ENCODE data around the gene P2RY14.

P2RY14 gene

GRCh38 chr3:151214459-151214858 is 63.9 kb downstream of the P2RY14 start:
- no peak for DNase-seq (ENCODE audit: low spot score)

GRCh38 chr3:151213881-151214280 is 64.5 kb downstream of the P2RY14 start:
- no peak for DNase-seq (ENCODE audit: low spot score)

DNA sequence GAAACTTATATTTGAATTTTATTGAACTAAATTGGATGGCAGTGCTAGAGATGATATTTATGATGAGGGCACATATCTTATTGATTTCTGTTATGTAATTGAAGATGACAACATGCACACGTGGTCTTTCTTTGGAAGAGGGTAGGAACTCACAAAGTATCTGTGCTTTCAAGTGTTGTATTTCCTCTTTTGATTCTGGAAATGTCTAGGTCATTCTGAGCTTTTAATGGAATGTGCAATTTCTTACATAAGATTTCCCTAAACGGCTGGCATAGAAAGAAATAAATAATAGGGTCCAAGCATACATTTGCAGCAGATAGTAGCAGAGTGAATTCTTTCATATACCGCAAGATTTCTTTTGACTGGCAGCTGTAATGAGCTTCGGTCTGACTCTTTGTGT is 65.2 kb downstream of the P2RY14 start:
- DNase-seq (ENCODE audit: low spot score) = no peak

DNA sequence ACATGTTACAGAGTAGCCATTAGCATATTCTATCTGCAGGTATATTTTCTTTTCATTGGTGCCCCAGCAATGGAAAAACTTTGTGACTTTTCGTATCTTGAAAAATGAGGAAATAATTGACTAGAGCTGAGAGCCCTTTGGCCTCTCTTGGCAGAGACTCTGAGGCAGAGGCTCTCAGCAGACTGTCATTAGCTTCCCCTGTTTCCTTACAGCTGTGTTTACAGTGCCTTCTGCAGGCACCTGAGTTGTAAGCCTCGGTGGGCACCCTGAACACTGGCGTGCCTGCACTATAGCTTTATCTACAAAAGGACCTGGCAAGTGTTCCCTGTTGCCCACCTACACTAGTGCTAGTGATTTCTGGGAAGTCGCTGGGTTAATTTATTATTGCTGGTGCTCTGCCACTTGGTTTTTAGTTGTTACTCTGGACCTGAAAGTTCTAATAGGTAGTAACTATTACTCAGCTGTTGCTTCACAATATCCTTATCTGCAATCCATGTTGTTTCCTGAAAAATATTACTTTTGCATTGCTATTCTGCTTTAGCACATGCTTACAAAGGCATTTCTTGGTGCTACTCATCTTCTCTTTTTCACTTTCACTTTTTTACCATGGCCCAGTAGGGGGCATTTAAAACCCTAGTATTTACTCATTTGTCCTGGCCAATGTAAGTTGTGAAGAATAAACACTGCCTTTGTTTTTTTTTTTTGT is 67.5 kb downstream of the P2RY14 start:
- DNase-seq (ENCODE audit: low spot score) = no peak

DNA sequence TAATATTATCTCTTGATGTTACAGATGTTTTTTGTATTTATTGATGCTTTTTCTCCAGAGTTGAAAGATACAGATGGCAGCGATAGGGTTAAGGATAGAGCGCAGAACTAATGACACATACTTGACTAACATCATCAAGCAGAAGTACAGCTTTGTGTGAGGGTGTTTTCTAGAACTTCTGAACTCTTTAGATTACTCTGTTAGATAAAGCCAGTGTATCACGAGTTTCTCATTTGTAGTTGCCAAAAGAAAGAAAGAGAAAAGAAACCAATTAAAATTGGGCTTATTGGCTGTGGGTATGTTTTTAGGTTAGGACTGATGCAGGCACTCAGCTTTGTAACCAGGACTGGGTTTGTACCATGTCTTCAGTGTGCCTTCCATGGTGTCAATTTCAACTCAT is 68.7 kb downstream of the P2RY14 start:
- no peak for DNase-seq (ENCODE audit: low spot score)

GRCh38 chr3:151206201-151206600 is 72.1 kb downstream of the P2RY14 start:
- DNase-seq (ENCODE audit: low spot score) = no peak

GRCh38 chr3:151205482-151205881 is 72.9 kb downstream of the P2RY14 start:
- no peak for DNase-seq (ENCODE audit: low spot score)

DNA sequence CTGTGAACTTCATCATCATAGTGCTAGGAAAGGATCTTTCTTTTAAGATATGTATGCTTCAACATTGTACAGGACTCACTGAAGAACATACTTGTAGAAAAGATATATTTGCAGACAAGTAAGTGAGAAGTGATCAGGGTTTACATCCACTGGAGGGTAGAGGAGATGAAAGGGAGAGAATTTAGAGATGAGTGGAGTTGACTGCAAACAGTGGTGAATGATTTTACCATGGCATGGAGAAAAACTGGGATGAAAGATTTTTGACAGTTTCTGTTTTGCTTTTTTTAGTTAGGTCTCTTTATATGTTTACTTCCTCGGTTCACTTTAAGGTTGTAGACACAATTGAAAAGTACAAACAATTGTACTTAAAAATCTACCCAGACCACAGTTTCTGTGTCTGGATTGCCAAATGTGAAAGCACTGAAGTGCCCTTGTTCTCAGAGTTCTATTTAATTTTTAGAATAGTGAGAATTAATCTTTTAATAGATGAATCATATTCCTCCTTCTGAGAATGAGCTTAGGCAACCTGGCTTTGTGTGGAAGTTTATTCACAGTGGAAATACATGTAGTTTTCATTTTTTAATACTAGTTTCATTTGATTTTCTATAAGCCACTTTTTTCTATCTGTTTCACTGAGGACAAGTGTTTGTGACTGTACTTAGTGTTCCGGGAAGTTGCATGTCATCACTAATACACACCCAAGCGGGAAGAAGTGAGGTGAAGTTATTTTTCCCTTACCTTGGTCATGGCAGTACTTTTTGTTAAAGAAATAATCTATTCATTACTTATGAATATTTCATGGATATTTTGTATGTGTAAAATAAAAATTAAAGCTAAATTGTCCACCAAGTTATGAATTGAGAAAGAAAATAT is 73.6 kb downstream of the P2RY14 start:
- no peak for DNase-seq (ENCODE audit: low spot score)

GRCh38 chr3:151203051-151203420 is 75.3 kb downstream of the P2RY14 start, which contains the start of gene GPR171:
TSS of gene GPR171 (minus strand) at chr3:151203216. CDS start at chr3:151199386, 3,830 bp downstream.
- no peak for DNase-seq (ENCODE audit: low spot score)

- no peak for DNase-seq (ENCODE audit: low spot score)
Measured at GRCh38 chr3:151201051-151201730, 77.2 kb downstream of the P2RY14 start.

DNA sequence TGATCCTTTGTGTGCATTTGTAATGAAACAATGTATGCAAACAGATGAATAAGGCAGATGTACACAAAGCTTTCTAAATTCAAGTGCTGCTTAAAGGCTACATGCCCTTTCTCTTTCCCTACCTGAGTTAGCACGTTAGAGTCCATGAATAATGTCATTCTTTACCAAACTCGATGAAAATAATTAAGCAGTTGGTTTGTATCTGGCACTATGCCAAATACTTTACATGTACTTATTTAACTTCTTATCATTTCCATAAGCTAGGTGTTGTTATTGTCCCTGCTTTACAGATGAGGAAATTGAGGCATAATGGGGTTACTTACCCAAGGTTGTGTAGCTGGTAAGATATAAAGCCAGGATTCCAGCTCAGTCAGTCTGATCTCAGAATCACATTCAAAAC is 77.8 kb downstream of the P2RY14 start:
- DNase-seq (ENCODE audit: low spot score) = no peak

DNA sequence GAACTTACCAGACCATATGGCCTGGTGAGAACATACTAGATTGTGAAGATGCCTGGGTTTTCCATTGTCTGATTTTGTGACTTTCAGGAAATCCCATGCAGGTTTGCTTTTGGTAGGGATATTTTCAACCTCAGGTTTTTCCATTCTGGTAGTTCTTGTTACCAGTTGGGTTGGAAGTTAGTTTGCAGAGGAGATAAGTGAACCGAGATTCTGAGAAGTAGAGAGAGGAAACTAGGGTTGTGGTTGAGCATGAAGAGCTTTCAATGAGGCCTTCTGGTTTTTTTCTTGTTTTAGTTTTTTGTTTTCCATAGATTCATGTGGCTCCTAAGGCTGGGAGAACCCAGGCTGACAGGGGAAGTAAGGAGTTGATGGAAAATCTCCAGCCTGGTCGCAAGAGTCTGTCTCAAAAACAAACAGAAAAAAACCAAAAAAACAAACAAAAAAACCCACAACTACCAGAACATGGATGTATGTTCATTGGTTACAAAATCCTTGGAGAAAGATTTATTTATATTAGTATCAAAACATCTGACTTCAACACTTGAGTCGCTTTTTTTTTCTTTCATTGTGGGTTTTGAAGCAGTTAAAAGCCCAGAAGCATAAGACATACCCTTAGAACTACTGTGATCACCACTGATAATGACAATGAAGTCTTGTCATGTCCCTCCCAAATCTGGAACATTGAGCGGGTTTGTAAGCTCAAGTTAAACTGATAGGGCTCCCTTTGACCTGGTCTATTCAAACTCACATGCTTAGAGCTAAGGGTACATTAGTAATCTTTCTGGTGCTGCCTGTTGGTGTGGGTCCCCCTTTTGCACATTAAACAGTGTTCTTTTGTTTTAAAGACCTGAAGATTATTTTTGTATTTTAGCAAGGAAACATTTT is 78.5 kb downstream of the P2RY14 start:
- no peak for DNase-seq (ENCODE audit: low spot score)

GRCh38 chr3:151198849-151199248 is 79.5 kb downstream of the P2RY14 start:
- no peak for DNase-seq (ENCODE audit: low spot score)

DNA sequence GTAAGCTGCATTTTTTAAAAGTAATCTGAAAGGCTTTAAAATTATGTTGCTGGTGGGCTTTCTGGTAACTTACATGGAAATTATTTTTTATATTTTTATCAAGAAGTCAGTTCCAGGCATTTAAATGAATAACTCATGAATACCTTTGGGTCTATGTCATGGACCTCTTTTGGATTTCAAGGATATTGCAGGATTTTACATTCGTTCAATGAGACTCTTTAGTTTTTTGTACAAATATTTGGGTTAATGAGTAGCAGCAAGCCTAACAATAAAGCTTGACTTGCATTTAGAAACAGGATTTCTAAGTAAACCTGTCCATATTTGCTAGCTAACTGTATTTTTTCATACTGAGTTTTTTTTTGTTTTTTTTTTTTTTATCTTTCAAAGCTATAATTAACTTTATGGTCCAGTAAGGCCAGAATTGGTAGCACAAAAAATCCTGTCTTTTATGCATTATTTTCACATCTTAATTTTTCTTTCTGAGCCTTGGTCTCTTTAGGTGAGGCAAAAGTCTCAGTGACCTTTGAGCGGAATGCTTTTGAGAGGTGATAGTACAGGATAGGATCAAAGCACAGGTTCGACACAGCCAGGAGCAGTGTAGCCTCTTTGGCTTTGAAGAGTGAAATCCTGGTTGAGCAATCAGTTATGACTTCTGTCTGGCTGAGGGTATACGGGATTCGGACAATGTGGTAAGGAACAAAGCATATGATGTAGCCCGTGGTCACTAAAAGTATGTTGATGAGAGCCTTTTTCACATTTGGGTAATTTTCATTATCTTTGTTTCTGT is 80.2 kb downstream of the P2RY14 start:
- peak; percentile 37 for DNase-seq (ENCODE audit: low spot score)

DNA sequence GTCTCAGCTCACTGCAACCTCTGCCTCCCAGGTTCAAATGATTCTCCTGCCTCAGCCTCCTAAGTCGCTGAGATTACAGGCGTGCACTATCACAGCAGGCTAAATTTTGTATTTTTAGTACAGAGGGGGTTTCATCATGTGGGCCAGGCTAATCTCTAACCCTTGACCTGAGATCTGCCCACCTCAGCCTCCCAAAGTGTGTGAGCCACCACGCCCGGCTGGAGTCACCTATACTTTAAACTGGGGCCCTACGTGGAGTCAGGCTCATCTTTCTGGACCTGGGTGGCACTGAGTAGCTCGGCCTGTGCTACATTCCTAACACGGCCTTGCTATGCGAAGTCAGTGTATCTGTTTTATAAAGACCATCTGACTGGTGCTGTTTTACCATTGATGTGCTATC is 81.1 kb downstream of the P2RY14 start:
- no peak for DNase-seq (ENCODE audit: low spot score)

- no peak for DNase-seq (ENCODE audit: low spot score)
Measured at GRCh38 chr3:151196434-151196833, 81.9 kb downstream of the P2RY14 start.

DNA sequence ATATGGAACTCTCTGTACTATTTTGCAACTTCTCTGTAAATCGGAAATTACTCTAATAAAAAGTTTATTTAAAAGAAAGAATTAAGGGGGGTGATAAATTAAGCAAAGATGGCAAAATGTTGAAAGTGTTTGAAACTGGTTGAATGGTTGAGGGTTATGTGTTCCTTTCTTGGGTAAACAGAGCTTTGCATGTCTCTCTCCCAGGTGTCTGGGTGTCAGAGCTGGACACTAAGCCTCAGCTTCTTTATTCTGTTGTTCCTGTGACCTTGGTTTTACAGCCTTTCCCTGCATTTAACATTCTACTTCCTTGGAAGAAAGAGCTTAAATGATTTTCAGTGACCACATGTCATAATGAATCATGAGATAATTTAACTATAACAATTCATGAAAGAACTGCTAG is 82.5 kb downstream of the P2RY14 start:
- DNase-seq (ENCODE audit: low spot score) = no peak

DNA sequence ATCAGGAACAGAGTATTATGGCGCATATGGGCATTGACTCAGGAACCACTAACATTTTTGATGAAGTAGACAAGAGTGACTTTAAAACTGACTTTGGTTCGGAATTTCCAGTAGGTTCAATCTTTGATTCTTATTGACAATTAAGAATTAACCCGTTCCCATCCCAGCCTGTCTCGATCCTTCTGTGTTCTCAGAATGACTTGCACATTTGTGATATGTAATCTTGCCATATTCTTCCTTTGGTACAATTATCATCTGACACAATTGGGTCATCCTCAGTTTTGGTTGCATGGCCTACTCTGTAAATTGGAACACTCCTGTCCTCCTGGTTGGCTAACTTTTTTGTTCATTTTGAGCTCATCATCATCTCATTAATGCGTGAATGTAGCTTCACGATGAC is 85.8 kb downstream of the P2RY14 start:
- no peak for DNase-seq (ENCODE audit: low spot score)

DNA sequence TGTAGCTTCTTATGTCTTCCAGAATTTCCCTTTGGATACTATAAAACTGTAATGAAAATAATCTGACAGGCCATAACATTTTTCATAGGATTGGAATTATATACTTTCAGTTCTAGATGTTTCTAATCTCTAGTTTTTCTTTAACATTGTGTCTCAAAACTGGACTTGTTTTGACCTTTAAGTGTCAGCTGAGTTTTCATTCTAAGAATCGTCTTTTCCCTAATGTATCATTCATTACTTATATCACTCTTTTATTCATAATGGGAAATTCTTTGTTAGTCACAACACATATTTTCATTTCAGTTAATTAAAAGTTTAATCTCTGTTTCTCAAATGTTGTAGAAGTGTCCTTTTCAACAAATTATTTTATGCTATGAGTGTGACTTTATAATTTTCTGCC is 87.2 kb downstream of the P2RY14 start:
- no peak for DNase-seq (ENCODE audit: low spot score)

GRCh38 chr3:151183265-151183671 is 95.1 kb downstream of the P2RY14 start:
- no peak for DNase-seq (ENCODE audit: low spot score)

Measured in GM03348 (cell line).